Gastrocnemius medialis (tissue), 4 donors: ENCODE results near the gene WNT5A. TPM values are rescaled to one million over a fixed set of nuclear protein-coding genes. Genes with fewer than 3 reads are reported as not detected.

Experiments used
- ATAC-seq, 2 donors: fragments of 150-250 bp; one replicate each; pipeline ENCODE4 v1.9.1; 2016
- DNase-seq, 2 donors: peaks; one replicate each; pipeline ENCODE4 v3.0.0-alpha.2; 2019
- H3K27ac ChIP-seq, 4 donors: fragments of 200-600 bp; sonication (generic); 1 replicate in 1 of 4; 2 replicates in 3 of 4; pipeline ENCODE4 v1.5.1; 2016 to 2018; ENCODE audit warnings: mild to moderate bottlenecking in 2 of 4, moderate library complexity in 1 of 4
- H3K27me3 ChIP-seq, 3 donors: fragments of 200-600 bp; sonication (generic) in 2 of 3; 1 replicate in 1 of 3; 2 replicates in 2 of 3; pipeline versions ENCODE4 v1.5.1 to v1.6.0; 2016 to 2019; ENCODE audit warnings: mild to moderate bottlenecking in 1 of 3, moderate library complexity in 1 of 3
- H3K36me3 ChIP-seq, 2 donors: fragments of 200-600 bp; sonication (generic) in 1 of 2; one replicate each; pipeline ENCODE4 v1.5.1; 2017 to 2018
- H3K4me1 ChIP-seq, 2 donors: fragments of 200-600 bp; sonication (generic) in 1 of 2; one replicate each; pipeline ENCODE4 v1.5.1; 2016 to 2017; ENCODE audit warnings: mild to moderate bottlenecking in 2 of 2
- H3K4me3 ChIP-seq, 4 donors: fragments of 200-600 bp; sonication (generic) in 3 of 4; 1 replicate in 1 of 4; 2 replicates in 3 of 4; pipeline ENCODE4 v1.5.1; 2016 to 2019; ENCODE audit warnings: mild to moderate bottlenecking in 2 of 4
- H3K9me3 ChIP-seq, 3 donors: fragments of 200-600 bp; sonication (generic) in 2 of 3; 1 replicate in 1 of 3; 2 replicates in 2 of 3; pipeline ENCODE4 v1.5.1; 2016 to 2019
- POLR2A ChIP-seq, 2 donors: fragments of 450-650 bp; IDR thresholded peaks; one replicate each; pipeline ENCODE4 v1.6.1; 2017; ENCODE audit warnings: antibody characterized with exemption in 2 of 2, mild to moderate bottlenecking in 2 of 2, moderate library complexity in 2 of 2
- in situ Hi-C, 4 donors: fragments of 200-750 bp; cut with MboI; loops; one replicate each; pipeline versions ENCODE4 v1.15.0 to v1.8.0; 2017; ENCODE audit warnings: low sequenced_read_pairs in 4 of 4
- intact Hi-C: fragments of 100-400 bp; cut with DNase I; formaldehyde crosslinking; loops from one replicate; pipeline ENCODE4 v1.15.1; 2023; ENCODE audit warnings: low total_unique reads
- total RNA-seq, 4 donors: library from RNA; depleted of rRNA; stranded (reverse); fragments of >200 nt; gene quantifications; one replicate each; pipeline versions ENCODE4 v1.1.0 to v1.2.3, GENCODE V29; 2016
- TF ChIP-seq, protein P1 (sequence below), 5 experiments: fragments of 450-650 bp in 3 of 5; fragments of 200-600 bp in 2 of 5; sonication (generic) in 2 of 5; IDR thresholded peaks in 4 of 5; conservative IDR thresholded peaks in 1 of 5; 1 replicate in 4 of 5; 2 replicates in 1 of 5; pipeline ENCODE4 v1.5.1; 2016 to 2019; ENCODE audit warnings: antibody characterized with exemption in 5 of 5, mild to moderate bottlenecking in 3 of 5, moderate library complexity in 3 of 5

WNT5A gene
- total RNA-seq, 4 donors from 2014 or later = 1.6 to 2.9 (median 1.9) TPM

DNA sequence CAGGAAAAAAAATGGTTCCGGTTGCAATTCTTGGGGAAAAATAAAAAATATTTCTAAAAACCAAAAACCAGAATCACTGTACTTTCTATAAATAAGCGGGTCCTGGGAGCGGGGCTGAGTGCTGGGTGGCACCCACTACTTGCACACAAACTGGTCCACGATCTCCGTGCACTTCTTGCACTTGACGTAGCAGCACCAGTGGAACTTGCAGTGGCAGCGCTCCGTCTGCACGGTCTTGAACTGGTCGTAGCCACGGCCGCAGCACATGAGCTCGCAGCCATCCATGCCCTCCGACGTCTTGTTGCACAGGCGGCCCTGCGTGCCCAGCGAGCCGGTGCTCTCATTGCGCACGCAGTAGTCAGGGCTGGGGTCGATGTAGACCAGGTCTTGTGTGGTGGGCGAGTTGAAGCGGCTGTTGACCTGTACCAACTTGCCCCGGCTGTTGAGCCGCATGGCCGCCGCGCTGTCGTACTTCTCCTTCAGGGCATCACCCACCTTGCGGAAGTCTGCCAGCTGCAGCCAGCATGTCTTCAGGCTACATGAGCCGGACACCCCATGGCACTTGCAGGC, 17.1 kb downstream of the WNT5A start:
- ATAC-seq = no peak
- in situ Hi-C loops = no loop called here

DNA sequence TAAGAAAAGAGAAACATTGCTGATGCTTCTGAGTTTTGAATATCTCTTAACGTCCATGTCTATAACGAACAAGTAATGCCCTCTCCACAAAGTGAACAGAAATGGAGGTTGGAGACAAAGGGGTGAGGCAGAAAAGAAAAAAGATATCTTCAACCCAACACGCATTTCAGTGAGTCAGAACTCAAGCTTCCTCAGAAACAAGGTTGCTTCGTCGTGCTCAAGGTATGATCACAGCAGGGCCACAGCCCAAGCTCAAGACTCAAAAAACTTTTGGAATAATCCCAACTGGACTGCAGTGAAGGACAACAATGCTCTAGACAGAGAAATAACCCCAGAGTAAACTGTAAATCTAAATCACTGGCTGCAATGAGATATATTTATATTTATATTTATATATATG, 18.9 kb downstream of the WNT5A start:
- in situ Hi-C loops (no loop called here), intact Hi-C loops (no loop called here)
- Histone ChIP-seq H3K4me1 (peaks cover 0 to 4% of the 10 kb centered on the region in 2 donors), H3K4me3 (no peak overlapping the region), H3K9me3 (no peaks in the 10 kb centered on the region), H3K27me3 (no peaks in the 10 kb centered on the region), H3K27ac (no peak overlapping the region), H3K36me3 (no peaks in the 10 kb centered on the region)
- DNase-seq (no peak), ATAC-seq (no peak)
- no peak for TF ChIP-seq POLR2A (IDR thresholded peaks at IDR 0.05)
- TF ChIP-seq, protein P1, sequence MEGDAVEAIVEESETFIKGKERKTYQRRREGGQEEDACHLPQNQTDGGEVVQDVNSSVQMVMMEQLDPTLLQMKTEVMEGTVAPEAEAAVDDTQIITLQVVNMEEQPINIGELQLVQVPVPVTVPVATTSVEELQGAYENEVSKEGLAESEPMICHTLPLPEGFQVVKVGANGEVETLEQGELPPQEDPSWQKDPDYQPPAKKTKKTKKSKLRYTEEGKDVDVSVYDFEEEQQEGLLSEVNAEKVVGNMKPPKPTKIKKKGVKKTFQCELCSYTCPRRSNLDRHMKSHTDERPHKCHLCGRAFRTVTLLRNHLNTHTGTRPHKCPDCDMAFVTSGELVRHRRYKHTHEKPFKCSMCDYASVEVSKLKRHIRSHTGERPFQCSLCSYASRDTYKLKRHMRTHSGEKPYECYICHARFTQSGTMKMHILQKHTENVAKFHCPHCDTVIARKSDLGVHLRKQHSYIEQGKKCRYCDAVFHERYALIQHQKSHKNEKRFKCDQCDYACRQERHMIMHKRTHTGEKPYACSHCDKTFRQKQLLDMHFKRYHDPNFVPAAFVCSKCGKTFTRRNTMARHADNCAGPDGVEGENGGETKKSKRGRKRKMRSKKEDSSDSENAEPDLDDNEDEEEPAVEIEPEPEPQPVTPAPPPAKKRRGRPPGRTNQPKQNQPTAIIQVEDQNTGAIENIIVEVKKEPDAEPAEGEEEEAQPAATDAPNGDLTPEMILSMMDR (IDR thresholded peaks at IDR 0.05 in 4 of 5, conservative IDR thresholded peaks at IDR 0.05 in 1 of 5) = no peak

More for the DNA sequence above, 17.1 kb downstream of the WNT5A start:
- Histone ChIP-seq H3K27ac (no peak overlapping the region), H3K36me3 (no peaks in the 10 kb centered on the region), H3K9me3 (no peaks in the 10 kb centered on the region), H3K4me1 (peaks cover 0 to 4% of the 10 kb centered on the region in 2 donors), H3K4me3 (no peak overlapping the region), H3K27me3 (no peaks in the 10 kb centered on the region)
- no peak for DNase-seq
- no peak for TF ChIP-seq POLR2A (IDR thresholded peaks at IDR 0.05)
- TF ChIP-seq, protein P1 (IDR thresholded peaks at IDR 0.05 in 4 of 5, conservative IDR thresholded peaks at IDR 0.05 in 1 of 5) = no peak
- intact Hi-C loops = no loop called here

DNA sequence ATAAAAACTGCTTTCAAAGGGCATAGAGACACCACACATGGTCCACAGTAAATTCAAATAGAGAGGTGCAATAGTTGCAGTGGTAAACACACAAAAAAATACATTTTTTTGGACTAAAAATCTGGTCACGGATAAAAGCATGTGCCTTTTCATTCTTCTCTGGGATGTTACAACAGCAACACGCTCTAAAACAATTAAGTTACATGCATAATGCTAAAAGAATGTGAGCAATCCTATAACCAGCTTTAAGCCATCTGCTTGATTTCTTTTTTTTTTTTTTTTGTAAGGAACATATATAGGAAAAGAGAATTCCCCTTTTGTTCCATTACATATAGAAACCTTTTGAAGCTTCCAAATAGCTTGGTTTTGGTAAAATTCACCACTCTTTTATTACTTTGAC, 20.0 kb downstream of the WNT5A start:
- H3K9me3 ChIP-seq = no peaks in the 10 kb centered on the region
- ATAC-seq (no peak), DNase-seq (no peak)
- no peaks in the 10 kb centered on the region for H3K27me3 ChIP-seq
- H3K27ac ChIP-seq = no peak overlapping the region
- no peak overlapping the region for H3K4me3 ChIP-seq
- intact Hi-C loops (no loop called here), in situ Hi-C loops (no loop called here)
- H3K4me1 ChIP-seq = peaks cover 0 to 4% of the 10 kb centered on the region in 2 donors
- TF ChIP-seq, protein P1 (IDR thresholded peaks at IDR 0.05 in 4 of 5, conservative IDR thresholded peaks at IDR 0.05 in 1 of 5) = no peak
- no peak for TF ChIP-seq POLR2A (IDR thresholded peaks at IDR 0.05)
- H3K36me3 ChIP-seq = no peaks in the 10 kb centered on the region

DNA sequence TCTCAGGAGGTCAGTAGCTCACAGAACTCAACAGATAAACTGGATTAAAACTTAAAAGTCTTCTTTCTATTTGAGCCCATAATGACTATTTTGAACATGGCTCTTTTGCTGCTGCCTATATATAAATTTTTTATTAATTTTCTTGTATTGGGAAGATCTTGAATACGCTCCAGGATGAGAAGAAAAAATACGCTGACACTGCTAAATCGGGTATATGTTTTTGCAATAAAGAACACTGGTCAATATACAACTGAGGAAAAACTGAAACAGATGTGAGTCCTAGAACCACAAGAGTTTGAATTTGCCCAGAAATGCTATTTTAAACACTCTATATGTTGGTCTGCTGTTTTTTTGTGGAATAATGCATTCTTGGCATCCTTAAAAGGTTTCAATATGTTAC, 20.6 kb downstream of the WNT5A start:
- intact Hi-C loops = no loop called here

More for the DNA sequence above, 20.6 kb downstream of the WNT5A start:
- H3K27me3 ChIP-seq = no peaks in the 10 kb centered on the region
- H3K36me3 ChIP-seq = no peaks in the 10 kb centered on the region
- in situ Hi-C loops = no loop called here
- peaks cover 0 to 3% of the 10 kb centered on the region in 2 donors for H3K4me1 ChIP-seq
- no peak for ATAC-seq
- H3K9me3 ChIP-seq = no peaks in the 10 kb centered on the region
- TF ChIP-seq POLR2A (IDR thresholded peaks at IDR 0.05) = no peak
- TF ChIP-seq, protein P1 (IDR thresholded peaks at IDR 0.05 in 4 of 5, conservative IDR thresholded peaks at IDR 0.05 in 1 of 5) = no peak
- no peak overlapping the region for H3K4me3 ChIP-seq
- DNase-seq = no peak
- H3K27ac ChIP-seq = no peak overlapping the region
